Fibroblast of the conjunctiva (primary cell): ENCODE measurements around the gene CFAP57.

Experiments used
- DNase-seq: peaks from one replicate; pipeline ENCODE4 v3.0.0-alpha.2; 2010; ENCODE audit warnings: low read depth

Gene CFAP57

DNA sequence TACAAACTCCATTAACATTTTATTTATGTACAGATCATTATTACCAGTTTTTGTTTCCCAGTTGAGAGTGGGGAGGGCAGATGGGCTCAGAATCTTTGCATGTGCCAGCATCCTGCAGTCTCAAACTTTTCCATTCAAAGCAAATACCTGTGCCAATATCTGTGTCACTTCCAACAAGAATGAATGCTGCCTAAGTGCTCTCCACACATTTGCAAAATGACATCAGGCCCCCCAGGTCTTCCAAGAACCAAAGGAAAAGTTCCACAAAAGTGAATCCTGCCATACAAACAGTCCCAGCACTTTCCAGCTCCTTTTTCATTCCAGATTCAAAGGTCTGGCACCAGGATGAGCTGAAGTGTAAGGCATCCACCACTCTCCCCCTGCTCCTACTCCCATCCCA, 127.0 kb downstream of the CFAP57 start:
- no peak for DNase-seq

- no peak for DNase-seq
These were observed 128.4 kb downstream of the CFAP57 start, which contains the start of gene TIE1 for GRCh38 chr1:43300378-43301094. TSS of gene TIE1 (plus strand) at chr1:43300982. CDS start at chr1:43301072, 90 bp downstream.

DNA sequence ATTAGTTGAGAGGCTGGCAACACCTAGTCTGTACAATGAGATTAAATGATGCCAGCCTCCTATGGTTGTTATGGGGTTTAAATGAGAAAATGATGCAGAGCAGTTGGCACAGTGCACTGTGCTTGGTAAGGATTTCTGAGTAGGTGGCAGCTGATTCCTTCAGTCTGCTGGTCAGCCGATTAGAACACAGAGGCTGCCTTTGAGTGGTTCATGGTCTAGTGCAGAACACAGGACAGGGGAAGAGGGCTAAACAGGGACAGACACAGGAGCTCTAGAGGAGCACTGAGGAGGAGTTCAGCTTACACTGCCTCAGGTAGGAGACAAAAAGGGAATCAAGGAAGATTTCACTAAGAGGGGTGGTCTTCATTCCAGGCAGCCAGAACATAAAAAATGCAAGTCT, 130.1 kb downstream of the CFAP57 start:
- no peak for DNase-seq

DNA sequence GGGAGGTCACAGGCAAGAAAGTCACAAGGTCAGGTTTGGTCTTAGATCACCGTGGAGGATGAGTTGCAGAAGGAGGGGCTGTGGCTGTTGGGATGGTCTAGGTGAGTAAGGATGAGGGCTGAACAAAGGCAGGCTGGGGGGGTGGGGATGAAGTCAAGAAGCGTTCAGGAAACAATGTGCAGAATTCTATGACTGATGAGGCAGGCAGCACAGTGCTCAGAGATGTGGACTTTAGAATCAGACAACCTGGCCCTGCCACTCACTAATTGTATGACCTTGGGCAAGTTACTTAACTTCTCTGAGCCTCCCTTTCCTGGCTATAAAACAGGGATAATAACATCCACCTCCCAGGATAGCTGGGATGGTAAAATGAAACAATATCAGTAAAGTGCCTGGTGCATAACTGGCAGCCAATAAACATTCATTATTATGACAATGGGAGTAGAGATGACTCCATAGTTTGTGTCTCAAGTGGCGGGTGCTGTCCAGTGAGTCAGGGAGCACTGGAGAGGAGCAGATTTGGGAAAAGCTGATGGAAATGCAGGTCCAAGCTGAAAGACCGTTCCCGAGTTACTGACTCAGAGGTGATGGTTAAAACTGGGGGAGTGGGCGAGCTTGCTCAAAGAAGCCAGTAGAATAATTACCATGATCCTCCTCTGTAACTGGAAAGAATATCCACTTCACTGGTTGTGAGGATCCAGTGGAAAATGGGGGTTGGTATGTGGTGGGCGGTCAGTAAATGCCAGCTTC, 130.8 kb downstream of the CFAP57 start:
- no peak for DNase-seq

- no peak for DNase-seq
These were observed 131.6 kb downstream of the CFAP57 start for GRCh38 chr1:43303471-43304313.
